ENCODE data around the gene ELF2. TPM values are rescaled to one million over a fixed set of nuclear protein-coding genes. Genes with fewer than 3 reads are reported as not detected.

ELF2 gene
- polyA plus RNA-seq, 1 donor from 2014 or later, result 105 TPM

- Histone ChIP-seq H3F3A (ENCODE audit: insufficient read depth, low read length, poor library complexity, severe bottlenecking) (no peaks in the 10 kb centered on the region), H4K20me1 (ENCODE audit: insufficient read depth) (no peaks in the 10 kb centered on the region), H3K9me3 (ENCODE audit: low read length) (no peaks in the 10 kb centered on the region), H3K4me3 (ENCODE audit: low read length) (no peak overlapping the region), H3K36me3 (ENCODE audit: insufficient read depth, low read length) (no peaks in the 10 kb centered on the region), H3K79me2 (replicated peaks; ENCODE audit: insufficient read depth, low read length) (peaks cover 47% of the 10 kb centered on the region), H3K9me2 (ENCODE audit: insufficient read depth, low read length) (no peaks in the 10 kb centered on the region), H2AFZ (ENCODE audit: low read depth, low read length) (no peak overlapping the region), H3K27ac (ENCODE audit: low read length) (no peak overlapping the region), H3K9ac (ENCODE audit: low read length) (no peak overlapping the region), H3K27me3 (ENCODE audit: insufficient read depth, low read depth, low read length) (no peaks in the 10 kb centered on the region), H3K4me2 (ENCODE audit: low read length) (no peak overlapping the region)
- no peak for TF ChIP-seq SMC3 (conservative IDR thresholded peaks at IDR 0.05; ENCODE audit: poor library complexity)
- TF ChIP-seq POLR2AphosphoS5 (IDR thresholded peaks at IDR 0.05), result no peak
- TF ChIP-seq EP300 (conservative IDR thresholded peaks at IDR 0.05; ENCODE audit: poor library complexity, severe bottlenecking), result no peak
Observed at GRCh38 chr4:139078926-139079325, 98.1 kb downstream of the ELF2 start.

GRCh38 chr4:139077567-139078355, 99.3 kb downstream of the ELF2 start:
- Histone ChIP-seq H3K4me3 (ENCODE audit: low read length) (no peak overlapping the region), H3F3A (ENCODE audit: insufficient read depth, low read length, poor library complexity, severe bottlenecking) (no peaks in the 10 kb centered on the region), H3K9me3 (ENCODE audit: low read length) (no peaks in the 10 kb centered on the region), H4K20me1 (ENCODE audit: insufficient read depth) (no peaks in the 10 kb centered on the region), H3K36me3 (ENCODE audit: insufficient read depth, low read length) (no peaks in the 10 kb centered on the region), H3K9me2 (ENCODE audit: insufficient read depth, low read length) (no peaks in the 10 kb centered on the region), H3K9ac (ENCODE audit: low read length) (no peak overlapping the region), H3K27me3 (ENCODE audit: insufficient read depth, low read depth, low read length) (no peaks in the 10 kb centered on the region), H3K27ac (ENCODE audit: low read length) (no peak overlapping the region), H3K4me2 (ENCODE audit: low read length) (no peak overlapping the region), H2AFZ (ENCODE audit: low read depth, low read length) (no peak overlapping the region), H3K79me2 (replicated peaks; ENCODE audit: insufficient read depth, low read length) (peaks cover 47% of the 10 kb centered on the region)
- TF ChIP-seq MXI1 (conservative IDR thresholded peaks at IDR 0.05; ENCODE audit: poor library complexity, severe bottlenecking) (no peak), TAF1 (IDR thresholded peaks at IDR 0.05; ENCODE audit: low read depth) (no peak), SMC3 (conservative IDR thresholded peaks at IDR 0.05; ENCODE audit: poor library complexity) (no peak), CTCF (IDR thresholded peaks at IDR 0.05; ENCODE audit: poor library complexity, severe bottlenecking) (no peak), POLR2AphosphoS5 (IDR thresholded peaks at IDR 0.05) (no peak), EP300 (conservative IDR thresholded peaks at IDR 0.05; ENCODE audit: poor library complexity, severe bottlenecking) (no peak), REST (IDR thresholded peaks at IDR 0.05; ENCODE audit: borderline replicate concordance) (no peak), EZH2 (IDR thresholded peaks at IDR 0.05; ENCODE audit: borderline replicate concordance, insufficient read depth, low read length, poor library complexity, severe bottlenecking) (no peak), RAD21 (conservative IDR thresholded peaks at IDR 0.05) (no peak)

All from neural cell (in vitro differentiated cells).